K562 (cell line): ENCODE measurements around the gene ARHGAP26. TPM values are rescaled to one million over a fixed set of nuclear protein-coding genes. Genes with fewer than 3 reads are reported as not detected.

Source experiments
- ATAC-seq: fragments of 200-7000 bp; cut with Tn5 transposase; 3 replicates; pipeline ENCODE4 v1.9.1; 2020; ENCODE audit warnings: moderate library complexity
- BruUV-seq: library from RNA; stranded (reverse); fragments of 400-500 nt; replicated peaks from 2 replicates; lab custom pipeline; 2021; lab: Mats Ljungman, UMichigan
- CTCF ChIA-PET: fragments of 300-600 bp; formaldehyde crosslinking; extraction: SDS; loops from one replicate; lab custom pipeline; 2021; ENCODE audit warnings: low intra/inter-chr PET ratio; lab: Yijun Ruan, JAX
- POLR2A ChIA-PET: fragments of 300-600, 350-650 bp; sonication (Branson Sonifier 250); formaldehyde crosslinking; extraction: SDS; loops from one replicate; lab custom pipeline; 2021; ENCODE audit warnings: antibody characterized with exemption, inconsistent platforms; lab: Yijun Ruan, JAX
- DNase-seq, 4 experiments: peaks; one replicate each; pipeline versions ENCODE4 v3.0.0 to v3.0.0-alpha.2; 2011 to 2018; ENCODE audit warnings: low spot score in 3 of 4, mixed read lengths in 3 of 4; ENCODE audit errors: extremely low read depth in 1 of 4
- FAIRE-seq: peaks from 2 replicates; lab custom pipeline; 2011; peaks lifted over from hg19 to GRCh38; lab: Jason Lieb, UNC
- H2AFZ ChIP-seq: 2 replicates; pipeline ENCODE4 v1.6.0; 2011; ENCODE audit warnings: low read depth, low read length, control low read depth, inconsistent platforms
- H3K27ac ChIP-seq: fragments of 200-600 bp; 3 replicates; pipeline ENCODE4 v1.8.0; 2011; ENCODE audit warnings: low read depth, mild to moderate bottlenecking, control low read depth, inconsistent platforms, low read length, moderate library complexity, mixed read lengths; ENCODE audit errors: extremely low read depth
- H3K27me3 ChIP-seq, 2 experiments: fragments of 300-600 bp in 1 of 2; 2 replicates in 1 of 2; 3 replicates in 1 of 2; pipeline versions ENCODE4 v1.6.0 to v1.8.0; 2011; ENCODE audit warnings: inconsistent platforms in 2 of 2, low read length in 2 of 2, mild to moderate bottlenecking in 1 of 2, mixed read lengths in 1 of 2, moderate library complexity in 1 of 2; ENCODE audit not compliant: control insufficient read depth in 2 of 2, insufficient read depth in 2 of 2
- H3K36me3 ChIP-seq: fragments of 300-600 bp; 3 replicates; pipeline ENCODE4 v1.8.0; 2011; ENCODE audit warnings: mild to moderate bottlenecking, low read length, inconsistent platforms; ENCODE audit not compliant: control insufficient read depth, insufficient read depth
- H3K4me1 ChIP-seq, 2 experiments: fragments of 200-600 bp in 1 of 2; replicated peaks in 1 of 2; 2 replicates in 1 of 2; 3 replicates in 1 of 2; pipeline versions ENCODE4 v1.5.1 to v1.8.0; 2011; ENCODE audit warnings: inconsistent platforms in 2 of 2, low read length in 2 of 2, mild to moderate bottlenecking in 1 of 2, mixed read lengths in 1 of 2, moderate library complexity in 1 of 2; ENCODE audit not compliant: control insufficient read depth in 2 of 2, insufficient read depth in 2 of 2
- H3K4me2 ChIP-seq: 2 replicates; pipeline ENCODE4 v1.6.1; 2011; ENCODE audit warnings: low read length, control low read depth, inconsistent platforms, mixed read lengths; ENCODE audit not compliant: insufficient read depth
- H3K4me3 ChIP-seq: fragments of 200-600 bp; sonication (generic), shearing (Covaris generic); 2 replicates; pipeline ENCODE4 v1.5.1; 2016; ENCODE audit warnings: control low read depth, inconsistent platforms
- H3K79me2 ChIP-seq: fragments of 200-600 bp; 3 replicates; pipeline ENCODE4 v1.8.0; 2011; ENCODE audit warnings: low read length, inconsistent platforms; ENCODE audit not compliant: control insufficient read depth, insufficient read depth
- H3K9ac ChIP-seq, 2 experiments: 2 replicates each; pipeline versions ENCODE4 v1.6.0 to v1.6.1; 2011; ENCODE audit warnings: low read depth in 2 of 2, low read length in 2 of 2, control low read depth in 1 of 2, inconsistent platforms in 1 of 2, mild to moderate bottlenecking in 1 of 2, mixed read lengths in 1 of 2; ENCODE audit not compliant: insufficient read depth in 1 of 2
- H3K9me1 ChIP-seq: one replicate; pipeline ENCODE4 v1.6.0; 2011; ENCODE audit warnings: inconsistent platforms, mild to moderate bottlenecking, low read length, moderate library complexity; ENCODE audit not compliant: control insufficient read depth, insufficient read depth
- H3K9me3 ChIP-seq: replicated peaks from 2 replicates; pipeline ENCODE4 v1.5.1; 2011; ENCODE audit warnings: low read depth, low read length, inconsistent platforms; ENCODE audit not compliant: control insufficient read depth, insufficient read depth
- H4K20me1 ChIP-seq: replicated peaks from 2 replicates; pipeline ENCODE4 v1.6.1; 2011; ENCODE audit warnings: low read length, inconsistent platforms, mixed read lengths; ENCODE audit not compliant: control insufficient read depth, insufficient read depth
- ATF7 ChIP-seq: fragments of 450-650 bp; IDR thresholded peaks from 2 replicates; pipeline ENCODE4 v1.7.1; 2014; ENCODE audit warnings: mild to moderate bottlenecking, moderate library complexity
- FOSL1 ChIP-seq: fragments of 200-800 bp; sonication (Bioruptor generic); conservative IDR thresholded peaks from 2 replicates; pipeline ENCODE4 v1.6.1; 2016; ENCODE audit warnings: missing genetic modification characterization, missing compliant biosample characterization
- FOXJ2 ChIP-seq: fragments of 200-800 bp; sonication (Bioruptor generic); IDR thresholded peaks from 2 replicates; pipeline ENCODE4 v1.6.1; 2016; ENCODE audit warnings: missing genetic modification characterization, missing compliant biosample characterization
- HDAC8 ChIP-seq: fragments of 450-650 bp; IDR thresholded peaks from 2 replicates; pipeline ENCODE4 v1.6.1; 2016; ENCODE audit warnings: mild to moderate bottlenecking, missing genetic modification characterization, moderate library complexity, missing compliant biosample characterization
- HMGXB4 ChIP-seq: sonication (generic); formaldehyde crosslinking; IDR thresholded peaks from 2 replicates; pipeline ENCODE4 v1.8.1; 2023; ENCODE audit warnings: mild to moderate bottlenecking, missing genetic modification reagents
- SIX5 ChIP-seq, 2 experiments: IDR thresholded peaks; 2 replicates each; pipeline ENCODE4 v1.6.1; 2011; ENCODE audit warnings: low read length in 2 of 2, borderline replicate concordance in 1 of 2, low read depth in 1 of 2, mild to moderate bottlenecking in 1 of 2, moderate library complexity in 1 of 2; ENCODE audit not compliant: insufficient read depth in 1 of 2
- ZBED1 ChIP-seq: IDR thresholded peaks from 2 replicates; pipeline ENCODE4 v1.6.1; 2014
- ZBTB49 ChIP-seq: sonication (generic); formaldehyde crosslinking; IDR thresholded peaks from 2 replicates; pipeline ENCODE4 v1.8.0; 2022; ENCODE audit warnings: missing genetic modification reagents, mild to moderate bottlenecking, borderline replicate concordance
- ZNF24 ChIP-seq: fragments of 450-650 bp; IDR thresholded peaks from 2 replicates; pipeline ENCODE4 v1.6.1; 2016
- ZNF347 ChIP-seq: fragments of 450-650 bp; formaldehyde crosslinking; IDR thresholded peaks from 2 replicates; pipeline ENCODE4 v1.4.0; 2020; ENCODE audit warnings: low read depth, mild to moderate bottlenecking, moderate library complexity
- ZNF707 ChIP-seq: fragments of 250-450 bp; sonication (Bioruptor Pico); conservative IDR thresholded peaks from 2 replicates; pipeline ENCODE4 v1.8.0; 2022; ENCODE audit warnings: inconsistent platforms, mild to moderate bottlenecking, moderate library complexity
- WGBS: fragments of 100-300 bp; shearing (Covaris generic); methylation state at CpG from one replicate; pipeline ENCODE4 v1.1.6; 2016; ENCODE audit warnings: low coverage, mixed read lengths; ENCODE audit not compliant: insufficient coverage; ENCODE audit errors: missing lambda C conversion rate; 5-methylcytosine and 5-hydroxymethylcytosine counted together
- in situ Hi-C: fragments of 300-500 bp; cut with MboI; formaldehyde crosslinking; loops from 4 replicates; pipeline ENCODE4 v1.15.0; 2018; ENCODE audit warnings: inconsistent platforms, mixed read lengths
- intact Hi-C: fragments of 100-400 bp; cut with micrococcal nuclease; formaldehyde crosslinking; loops from 2 replicates; pipeline ENCODE4 v1.14.2; 2022
- polyA plus RNA-seq, 8 experiments: library from polyadenylated mRNA; depleted of rRNA in 4 of 8; stranded (reverse) in 5 of 8; unstranded in 3 of 8; fragments of >200 nt; fragmentation: Nextera tagmentation in 2 of 8; fragmentation: Illumina TruSeq in 1 of 8; extraction: Ambion mirVana in 2 of 8; extraction: Trizol in 1 of 8; gene quantifications; 2 replicates each; pipeline versions ENCODE4 v1.2.1 to v1.2.3, GENCODE V29; 2011 to 2014; ENCODE audit warnings: inconsistent platforms in 1 of 8, missing spikeins in 1 of 8
- total RNA-seq, 7 experiments: library from RNA; depleted of rRNA in 6 of 7; stranded (reverse); fragments of >200 nt in 6 of 7; fragmentation: Illumina TruSeq in 2 of 7; extraction: Trizol in 2 of 7; gene quantifications; 2 replicates each; pipeline versions ENCODE4 v1.2.1 to v1.2.3, GENCODE V29; 2011 to 2021; ENCODE audit warnings: low replicate concordance in 1 of 7
- TF ChIP-seq, protein P1 (sequence below), 3 experiments: fragments of 200-800 bp in 1 of 3; sonication (Bioruptor generic) in 1 of 3; sonication (generic) in 1 of 3; formaldehyde crosslinking in 1 of 3; IDR thresholded peaks; 2 replicates each; pipeline versions ENCODE4 v1.6.1 to v1.8.0; 2016 to 2022; ENCODE audit warnings: mild to moderate bottlenecking in 2 of 3, missing compliant biosample characterization in 2 of 3, missing genetic modification characterization in 2 of 3, missing genetic modification reagents in 1 of 3
- TF ChIP-seq, protein P2 (sequence below): fragments of 250-450 bp; sonication (Bioruptor Pico); IDR thresholded peaks from 2 replicates; pipeline ENCODE4 v1.9.0; 2021; ENCODE audit warnings: mild to moderate bottlenecking, inconsistent platforms

ARHGAP26 gene
- total and polyA plus RNA-seq, 9 of the 15 experiments (the other 6 are each of a cell fraction or from before 2014, with no cell fraction given) = 0.13 to 1.1 (median 0.55) TPM

DNA sequence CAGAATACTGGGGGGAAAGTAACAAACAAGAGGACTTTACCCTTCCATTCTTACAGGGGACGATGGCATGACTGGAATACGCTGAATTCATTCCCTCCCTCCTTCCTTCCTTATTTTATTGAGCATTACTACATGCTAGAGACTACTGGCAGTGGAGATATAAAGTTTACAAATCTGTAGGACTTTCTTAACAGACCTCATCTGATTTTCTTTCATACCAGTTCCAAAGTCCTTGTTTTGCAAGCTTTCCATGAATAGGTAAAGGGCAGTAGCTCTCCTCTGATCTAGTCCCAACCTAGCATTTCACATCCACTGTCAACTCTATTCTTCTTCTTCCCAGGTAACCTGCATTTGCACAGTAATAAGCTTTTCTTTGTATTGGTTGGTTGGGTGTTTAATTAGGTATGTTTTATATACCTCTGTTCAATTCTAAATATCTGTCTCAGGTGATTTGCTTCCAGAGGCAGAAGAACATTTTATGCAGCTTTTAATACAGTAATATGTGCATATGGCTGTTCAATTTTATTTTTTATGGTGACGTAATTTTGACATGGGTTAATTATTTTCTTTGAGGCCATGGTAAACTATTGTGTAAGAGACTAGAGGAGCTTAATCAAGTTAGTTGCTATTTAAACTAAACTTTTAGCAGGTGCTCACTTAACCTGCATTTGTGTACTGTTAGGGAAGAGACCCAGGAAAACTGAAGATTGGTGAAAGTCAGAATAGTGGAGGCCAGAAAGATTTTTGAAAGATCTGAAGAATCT, 150.9 kb downstream of the ARHGAP26 start:
- ChIA-PET CTCF (interaction anchor here (0.5 to 1.3 kb wide), 2 partner anchors 468 to 904 kb away, joined by 3 to 6 read pairs; no protein-coding TSS in a partner anchor), POLR2A (no interaction called here)
- H2AFZ ChIP-seq = no peak overlapping the region
- H3K36me3 ChIP-seq = no peaks in the 10 kb centered on the region
- no peak overlapping the region for H3K4me2 ChIP-seq
- no peak overlapping the region for H3K9ac ChIP-seq
- ATAC-seq (no peak), DNase-seq (no peak), FAIRE-seq (no peak)
- 1% methylated on average over 3 of the region's 3 CpGs for WGBS
- 0 out of 5 replicates have a peak, but pooled peaks cover 0 to 2% of the 10 kb centered on the region in 2 experiments for H3K27me3 ChIP-seq
- H3K79me2 ChIP-seq = no peaks in the 10 kb centered on the region
- in situ Hi-C loops = loop anchor here (10.0 kb wide), 1 partner anchor 904 kb away; no protein-coding TSS in a partner anchor
- no peak overlapping the region for H3K27ac ChIP-seq
- intact Hi-C loops = loop anchor here (5.0 kb wide), 1 partner anchor 1266 kb away; no protein-coding TSS in a partner anchor
- H3K4me1 ChIP-seq = no peaks in the 10 kb centered on the region
- no peaks in the 10 kb centered on the region for H3K9me1 ChIP-seq
- H4K20me1 ChIP-seq = no peaks in the 10 kb centered on the region
- H3K9me3 ChIP-seq = no peaks in the 10 kb centered on the region
- no peak overlapping the region for H3K4me3 ChIP-seq
- BruUV-seq = no TSS peak
- no peak for TF ChIP-seq ZNF707
- TF ChIP-seq SIX5 (IDR thresholded peaks at IDR 0.05; ENCODE audit: borderline replicate concordance in 1 of 2, insufficient read depth in 1 of 2, low read depth in 1 of 2, low read length in 2 of 2) = no peak
- no peak for TF ChIP-seq ZNF347 (CRISPR knock-in tag)
- TF ChIP-seq ZNF24 = no peak
- no peak for TF ChIP-seq FOSL1
- no peak for TF ChIP-seq FOXJ2 (tag)
- no peak for TF ChIP-seq ZBTB49 (CRISPR knock-in tag)
- no peak for TF ChIP-seq HMGXB4 (CRISPR knock-in tag)
- TF ChIP-seq, protein P1, sequence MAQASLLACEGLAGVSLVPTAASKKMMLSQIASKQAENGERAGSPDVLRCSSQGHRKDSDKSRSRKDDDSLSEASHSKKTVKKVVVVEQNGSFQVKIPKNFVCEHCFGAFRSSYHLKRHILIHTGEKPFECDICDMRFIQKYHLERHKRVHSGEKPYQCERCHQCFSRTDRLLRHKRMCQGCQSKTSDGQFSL (CRISPR knock-in tag; IDR thresholded peaks at IDR 0.05) = no peak
- TF ChIP-seq, protein P1 (tag; IDR thresholded peaks at IDR 0.05) = no peak
- no peak for TF ChIP-seq HDAC8
- TF ChIP-seq, protein P2, sequence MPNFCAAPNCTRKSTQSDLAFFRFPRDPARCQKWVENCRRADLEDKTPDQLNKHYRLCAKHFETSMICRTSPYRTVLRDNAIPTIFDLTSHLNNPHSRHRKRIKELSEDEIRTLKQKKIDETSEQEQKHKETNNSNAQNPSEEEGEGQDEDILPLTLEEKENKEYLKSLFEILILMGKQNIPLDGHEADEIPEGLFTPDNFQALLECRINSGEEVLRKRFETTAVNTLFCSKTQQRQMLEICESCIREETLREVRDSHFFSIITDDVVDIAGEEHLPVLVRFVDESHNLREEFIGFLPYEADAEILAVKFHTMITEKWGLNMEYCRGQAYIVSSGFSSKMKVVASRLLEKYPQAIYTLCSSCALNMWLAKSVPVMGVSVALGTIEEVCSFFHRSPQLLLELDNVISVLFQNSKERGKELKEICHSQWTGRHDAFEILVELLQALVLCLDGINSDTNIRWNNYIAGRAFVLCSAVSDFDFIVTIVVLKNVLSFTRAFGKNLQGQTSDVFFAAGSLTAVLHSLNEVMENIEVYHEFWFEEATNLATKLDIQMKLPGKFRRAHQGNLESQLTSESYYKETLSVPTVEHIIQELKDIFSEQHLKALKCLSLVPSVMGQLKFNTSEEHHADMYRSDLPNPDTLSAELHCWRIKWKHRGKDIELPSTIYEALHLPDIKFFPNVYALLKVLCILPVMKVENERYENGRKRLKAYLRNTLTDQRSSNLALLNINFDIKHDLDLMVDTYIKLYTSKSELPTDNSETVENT = no peak
- no peak for TF ChIP-seq ZBED1
- no peak for TF ChIP-seq ATF7
